NCI-H1417 (cell line): ENCODE data around the gene PTCD3.

Experiments used
- DNase-seq, 3 experiments: peaks; one replicate each; lab custom pipeline; 2025; lab: John Stamatoyannopoulos, UW

Gene PTCD3

DNA sequence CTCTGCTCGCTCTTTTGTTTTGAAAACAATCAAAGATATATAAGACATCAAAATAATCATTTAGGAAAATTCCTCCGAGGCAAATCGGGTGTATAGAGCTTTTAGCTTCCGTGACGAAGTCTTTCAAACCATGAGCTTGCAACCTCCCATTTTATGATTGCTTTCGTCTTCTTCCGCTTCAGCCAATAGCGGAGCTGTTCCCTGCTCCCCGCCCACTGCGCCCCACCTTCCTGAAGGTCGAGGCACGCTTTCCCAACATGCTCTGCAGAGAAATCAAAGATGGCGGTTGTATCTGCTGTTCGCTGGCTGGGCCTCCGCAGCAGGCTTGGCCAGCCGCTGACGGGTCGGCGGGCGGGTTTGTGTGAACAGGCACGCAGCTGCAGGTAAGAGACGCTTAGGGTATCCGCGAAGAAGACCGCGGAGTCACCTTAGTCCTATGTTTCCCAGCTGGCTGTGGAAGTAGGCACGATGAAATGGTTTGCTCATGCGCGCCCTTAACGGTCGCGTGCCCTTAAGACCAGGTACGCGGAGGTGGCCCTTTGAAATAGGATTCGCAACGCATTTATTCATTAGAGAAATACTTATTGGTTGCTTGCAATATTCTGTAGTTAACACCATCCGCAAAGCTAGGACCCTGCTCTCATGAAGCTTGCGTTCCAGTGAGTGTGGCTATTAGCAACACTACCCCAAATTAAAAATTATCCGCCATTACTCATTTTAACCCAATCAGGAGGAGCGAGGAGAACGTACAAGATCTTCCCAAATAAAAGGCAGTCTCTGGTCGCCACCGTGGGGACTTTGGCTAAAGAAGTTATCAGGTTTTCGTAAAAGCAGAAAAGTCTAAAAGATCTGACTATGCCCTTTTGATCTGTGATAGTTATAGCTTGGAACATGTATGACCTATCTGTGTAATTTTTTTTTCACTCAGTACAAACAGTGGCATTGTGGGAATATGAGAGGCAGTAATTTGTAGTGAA lies at the start of gene PTCD3:
PTCD3 (plus strand) TSS at position 267 of the 977 bp plus-strand sequence; CDS start at position 280, 13 bp downstream.
- DNase-seq = peak; percentile 89 to 95 (median 95)

GRCh38 chr2:86056590-86057331 lies 49.3 kb upstream of the PTCD3 start:
- DNase-seq = no peak

GRCh38 chr2:86062043-86062442 lies 44.0 kb upstream of the PTCD3 start:
- no peak for DNase-seq

GRCh38 chr2:86064006-86064405 lies 42.0 kb upstream of the PTCD3 start:
- DNase-seq = no peak

DNA sequence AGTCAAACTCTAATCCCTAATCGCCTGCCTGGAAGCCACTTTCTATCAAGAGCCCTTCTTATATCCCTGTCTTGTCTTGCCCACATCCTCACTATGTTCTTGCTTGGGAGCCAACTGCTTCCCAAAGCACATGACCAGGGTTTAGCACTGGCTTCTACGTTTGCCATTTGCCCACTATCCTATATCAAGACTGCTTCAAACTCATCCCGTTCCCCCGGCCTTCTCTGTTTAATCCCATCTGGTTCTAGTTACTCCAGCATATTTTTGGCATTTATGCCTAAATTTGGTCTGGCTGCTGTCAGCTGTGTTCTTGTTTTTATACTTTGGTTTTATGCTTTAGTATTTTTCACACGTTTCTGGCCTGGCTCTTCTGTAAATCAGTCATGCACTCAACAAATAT lies 40.5 kb upstream of the PTCD3 start:
- no peak for DNase-seq

DNA sequence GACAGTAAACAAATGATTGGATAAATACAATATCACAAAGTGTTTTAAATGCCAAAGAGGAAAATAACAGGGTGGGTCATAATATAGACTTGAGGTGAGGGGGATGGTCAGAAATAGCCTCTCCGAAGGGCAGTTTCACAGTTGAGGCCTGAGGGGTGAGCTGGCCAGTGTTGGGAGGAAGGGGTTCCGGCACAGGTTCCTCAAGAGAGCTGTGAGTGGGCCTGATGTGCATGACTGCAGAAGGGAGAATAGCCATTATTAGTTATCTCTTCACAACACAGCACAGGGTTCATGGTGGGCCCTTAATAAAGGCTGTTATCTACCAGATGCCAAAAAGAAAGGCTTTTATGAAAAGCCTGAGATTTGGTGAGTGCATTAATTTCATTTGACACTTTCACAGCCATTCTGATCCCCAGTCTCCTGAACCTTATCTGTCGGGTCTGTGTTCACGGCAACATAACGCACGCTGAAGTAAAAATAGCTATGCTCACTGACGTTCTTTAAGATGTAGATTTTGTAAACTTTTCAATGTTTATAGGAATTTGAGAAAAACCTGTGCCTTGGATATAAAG lies 39.9 kb upstream of the PTCD3 start:
- DNase-seq = no peak

DNA sequence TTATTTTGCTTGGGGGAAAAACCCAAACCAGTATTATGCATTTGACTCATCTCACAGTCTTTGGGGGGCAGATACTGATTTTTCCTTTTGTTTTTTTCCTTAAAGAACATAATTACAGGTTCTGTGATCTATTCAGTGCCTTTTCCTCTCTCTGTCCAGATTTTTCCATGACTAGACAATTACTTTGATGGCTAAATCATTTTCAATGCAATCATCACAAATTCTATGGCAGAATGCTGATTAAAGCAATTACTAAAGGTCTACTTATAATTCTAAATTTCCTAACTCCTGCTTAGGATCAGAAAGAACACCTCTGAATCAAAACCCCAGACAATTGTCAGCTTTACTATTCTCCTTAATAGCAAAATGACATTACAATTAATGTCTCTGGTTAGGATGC lies 39.1 kb upstream of the PTCD3 start:
- peak in 1 of 3 experiments; percentile 3 for DNase-seq

GRCh38 chr2:86068136-86068588 lies 37.9 kb upstream of the PTCD3 start:
- DNase-seq = no peak

DNA sequence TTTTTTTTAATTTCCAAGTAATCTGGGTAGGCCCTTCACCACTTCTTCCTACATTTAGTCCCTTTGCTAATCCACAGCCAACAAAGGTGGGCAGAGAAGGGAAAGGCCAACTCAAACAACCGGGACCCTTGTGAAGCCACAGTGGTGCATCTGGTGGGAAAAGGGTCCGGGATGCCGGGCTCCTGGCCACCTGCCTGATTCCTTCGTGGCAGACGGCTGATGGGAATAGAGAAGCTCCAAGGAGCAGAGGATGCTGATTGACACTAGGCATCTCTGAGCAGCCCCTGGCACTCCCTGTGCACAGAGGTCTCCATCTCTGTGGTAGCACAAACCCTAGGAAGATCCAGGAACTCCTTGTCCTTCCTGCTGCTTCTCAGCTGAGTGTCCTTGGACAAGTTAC lies 37.4 kb upstream of the PTCD3 start:
- no peak for DNase-seq

GRCh38 chr2:86069091-86069685 lies 36.8 kb upstream of the PTCD3 start:
- DNase-seq = no peak

- no peak for DNase-seq
These were observed 36.2 kb upstream of the PTCD3 start for GRCh38 chr2:86069783-86070339.

DNA sequence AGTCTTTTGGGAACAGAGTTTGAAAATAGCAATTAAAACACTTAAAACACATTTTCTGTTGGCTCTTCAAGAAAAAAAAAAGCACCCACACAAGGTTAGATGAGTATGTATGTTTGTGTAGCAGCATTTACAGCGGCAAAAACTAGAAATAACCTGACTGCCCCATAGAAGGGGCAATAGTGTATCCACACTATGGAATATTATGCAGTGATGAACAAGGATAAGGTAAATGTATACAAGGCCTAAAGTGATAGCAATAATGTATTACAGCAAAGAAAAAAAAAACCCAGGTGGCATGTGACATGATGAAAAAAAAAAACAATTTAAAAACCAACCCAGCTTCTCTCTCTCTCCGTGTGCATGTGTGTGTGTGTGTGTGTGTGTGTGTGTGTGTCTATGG lies 35.2 kb upstream of the PTCD3 start:
- DNase-seq = no peak

GRCh38 chr2:86072271-86072858 lies 33.7 kb upstream of the PTCD3 start:
- no peak for DNase-seq

GRCh38 chr2:86073225-86073624 lies 32.8 kb upstream of the PTCD3 start:
- DNase-seq = no peak

GRCh38 chr2:86074256-86074655 lies 31.8 kb upstream of the PTCD3 start:
- DNase-seq = peak in 1 of 3 experiments; percentile 25

DNA sequence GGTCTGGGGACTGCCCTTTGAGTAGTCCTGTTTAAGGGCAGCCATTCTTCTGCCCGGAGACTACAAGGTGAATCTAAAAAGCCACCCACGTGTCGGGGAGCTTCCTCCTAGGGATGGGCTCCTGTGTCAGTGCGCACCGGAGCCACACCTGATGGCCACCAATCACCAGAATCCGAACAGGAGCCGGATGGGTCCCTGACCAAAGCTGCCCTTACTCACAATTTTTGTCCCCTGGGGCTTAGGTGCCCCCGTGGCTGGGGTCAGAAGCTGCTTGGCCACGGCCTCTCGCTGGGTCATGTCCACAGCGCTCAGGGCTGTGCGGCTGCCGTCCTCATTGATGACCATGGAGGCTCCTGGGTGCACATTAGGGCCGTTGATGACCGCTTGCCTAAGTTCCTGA lies 31.2 kb upstream of the PTCD3 start:
- DNase-seq = no peak

GRCh38 chr2:86075886-86076285 lies 30.1 kb upstream of the PTCD3 start:
- DNase-seq = no peak

DNA sequence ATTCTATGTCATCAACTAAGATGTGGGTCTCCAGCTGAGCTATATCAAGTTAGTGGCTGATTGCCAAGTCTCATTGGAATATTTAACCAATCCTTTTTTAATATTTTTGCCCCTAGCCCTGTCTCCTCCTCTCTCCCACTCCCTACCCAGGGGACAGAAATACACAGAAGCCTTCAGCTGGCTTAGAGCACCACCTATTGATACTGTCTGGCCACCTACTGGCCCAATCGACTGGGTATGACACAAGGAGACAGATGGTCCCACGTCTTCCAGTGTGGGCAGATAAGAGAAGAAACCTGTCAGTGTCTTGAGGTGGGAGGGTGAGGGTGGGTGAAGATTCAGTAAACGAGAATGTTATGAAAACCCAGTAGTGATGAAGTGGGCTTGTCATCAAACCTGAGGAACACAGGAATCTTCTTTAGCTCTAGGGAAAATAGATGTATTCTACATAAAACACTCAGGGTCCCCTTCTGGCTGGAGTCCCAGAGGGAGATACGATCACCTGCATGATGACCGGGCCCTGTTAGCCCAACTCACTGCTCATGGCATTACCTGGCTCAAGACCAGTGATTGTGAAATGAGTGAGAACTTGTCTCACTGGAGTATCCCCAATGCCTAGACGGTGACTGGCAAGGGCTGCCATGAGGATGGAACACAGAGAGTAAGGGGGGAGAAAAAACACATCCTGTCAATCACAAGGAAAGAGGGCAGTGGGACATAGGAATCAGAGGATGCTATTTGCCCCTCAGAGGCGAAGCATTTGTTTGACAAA lies 27.1 kb upstream of the PTCD3 start:
- DNase-seq = peak in 1 of 3 experiments; percentile 3

GRCh38 chr2:86079981-86080911 lies 25.8 kb upstream of the PTCD3 start:
- DNase-seq = peak in 2 of 3 experiments; percentile 5 to 55
